DOHH2 (cell line): ENCODE results near the gene NUP210.

Source experiments
- CTCF ChIP-seq: fragments of 200-600 bp; sonication (generic); IDR thresholded peaks from one replicate; pipeline ENCODE4 v1.5.1; 2014; ENCODE audit warnings: antibody characterized with exemption, mild to moderate bottlenecking, low read depth, low read length; ENCODE audit not compliant: poor library complexity, severe bottlenecking
- EZH2phosphoT487 ChIP-seq: fragments of 200-600 bp; sonication (generic); IDR thresholded peaks from 2 replicates; pipeline ENCODE4 v1.6.1; 2017; ENCODE audit warnings: borderline replicate concordance, mild to moderate bottlenecking, antibody characterized with exemption, low read length, moderate library complexity, mixed read lengths

DNA sequence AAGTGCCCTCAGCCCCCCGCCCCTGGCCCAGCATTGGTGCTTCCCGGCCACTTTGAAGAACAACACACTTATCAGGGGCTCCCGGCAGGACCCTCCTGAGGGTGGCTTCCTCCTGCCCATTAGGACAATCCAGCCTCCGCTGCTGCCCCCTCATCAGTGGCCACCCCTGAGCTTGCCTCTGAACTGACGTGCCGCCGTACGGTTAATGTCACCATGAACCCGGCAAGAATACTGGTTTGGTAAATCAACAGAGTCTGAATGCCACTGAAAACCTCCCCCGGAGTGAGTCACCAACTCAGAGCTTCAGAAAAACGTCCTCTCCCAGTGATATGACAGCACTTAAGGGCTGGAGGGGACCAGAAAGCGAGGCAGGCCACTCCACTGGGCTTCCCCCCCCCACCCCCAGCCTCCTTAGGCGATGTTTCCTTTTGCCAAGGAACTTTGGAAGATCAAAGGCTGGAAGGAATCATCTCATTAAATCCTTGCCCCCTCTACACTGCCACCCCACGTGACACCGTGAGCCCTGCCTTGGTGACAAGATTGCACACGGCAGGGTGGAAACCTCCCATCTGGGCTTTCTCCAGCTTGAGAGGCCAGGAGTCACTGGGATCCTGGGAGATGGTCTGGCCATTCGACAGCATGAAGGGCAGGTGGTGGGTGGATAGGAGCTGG lies 142.1 kb downstream of the NUP210 start:
- TF ChIP-seq CTCF = no peak
- TF ChIP-seq EZH2phosphoT487 = no peak
